T-helper 22 cell (primary cell): ENCODE data around the gene TSG101.

Source experiments
- DNase-seq: peaks from one replicate; pipeline ENCODE4 v3.0.0-alpha.2; 2020; ENCODE audit warnings: low read depth

TSG101 gene

GRCh38 chr11:18526521-18527296 lies at the start of gene TSG101:
TSG101 (minus strand) TSS chr11:18526942; CDS start chr11:18526816, 126 bp downstream.
- DNase-seq = peak; percentile 82

GRCh38 chr11:18575361-18575760 lies 48.6 kb upstream of the TSG101 start:
- no peak for DNase-seq

GRCh38 chr11:18567081-18567480 lies 40.3 kb upstream of the TSG101 start:
- DNase-seq = no peak

GRCh38 chr11:18566406-18566805 lies 39.7 kb upstream of the TSG101 start:
- DNase-seq = no peak

- no peak for DNase-seq
Observed at GRCh38 chr11:18564149-18564548, 37.4 kb upstream of the TSG101 start.

- no peak for DNase-seq
Observed at GRCh38 chr11:18563090-18563730, 36.5 kb upstream of the TSG101 start.

- DNase-seq = no peak
Observed at GRCh38 chr11:18548001-18548400, 21.3 kb upstream of the TSG101 start.

- DNase-seq = no peak
Observed at GRCh38 chr11:18540207-18541009, 13.7 kb upstream of the TSG101 start.

- DNase-seq = no peak
Observed at GRCh38 chr11:18536209-18536608, 9.5 kb upstream of the TSG101 start.

- DNase-seq = no peak
Observed at GRCh38 chr11:18534245-18534644, 7.5 kb upstream of the TSG101 start.

GRCh38 chr11:18533365-18533764 lies 6.6 kb upstream of the TSG101 start:
- no peak for DNase-seq

- DNase-seq = no peak
Observed at GRCh38 chr11:18527512-18527911, 770 bp upstream of the TSG101 start.

GRCh38 chr11:18526130-18526520 lies 617 bp downstream of the TSG101 start:
- DNase-seq = no peak

GRCh38 chr11:18524248-18524647 lies 2.5 kb downstream of the TSG101 start:
- DNase-seq = no peak

- DNase-seq = no peak
Observed at GRCh38 chr11:18523084-18523483, 3.7 kb downstream of the TSG101 start.

GRCh38 chr11:18522388-18522787 lies 4.4 kb downstream of the TSG101 start:
- no peak for DNase-seq

GRCh38 chr11:18521122-18521521 lies 5.6 kb downstream of the TSG101 start:
- DNase-seq = no peak

GRCh38 chr11:18502352-18502751 lies 24.4 kb downstream of the TSG101 start:
- no peak for DNase-seq

- no peak for DNase-seq
Observed at GRCh38 chr11:18501629-18502028, 25.1 kb downstream of the TSG101 start.

- no peak for DNase-seq
Observed at GRCh38 chr11:18498039-18498438, 28.7 kb downstream of the TSG101 start.

GRCh38 chr11:18495703-18496102 lies 31.0 kb downstream of the TSG101 start:
- DNase-seq = no peak

GRCh38 chr11:18495271-18495670 lies 31.5 kb downstream of the TSG101 start:
- DNase-seq = no peak

GRCh38 chr11:18493310-18493709 lies 33.4 kb downstream of the TSG101 start:
- no peak for DNase-seq
